GM18517 (cell line): ENCODE measurements around the gene PACC1.
"Not testable (repeated sequence)": the region's sequence is repeated elsewhere in the genome, so short reads cannot be mapped to it uniquely, and the experiment has no call there.

Experiments
- ATAC-seq: cut with Tn5 transposase; IDR thresholded peaks from one replicate; pipeline ENCODE4 v1.9.1; 2021; ENCODE audit warnings: mild to moderate bottlenecking, moderate library complexity; ENCODE audit not compliant: unreplicated experiment

The PACC1 gene

GRCh38 chr1:212397171-212397570, 17.5 kb downstream of the PACC1 start:
- ATAC-seq: no peak

GRCh38 chr1:212396638-212397037, 18.0 kb downstream of the PACC1 start:
- no peak for ATAC-seq

- not testable (repeated sequence) for ATAC-seq
Observed at GRCh38 chr1:212395678-212396437, 18.8 kb downstream of the PACC1 start.

GRCh38 chr1:212388985-212389716, 25.5 kb downstream of the PACC1 start:
- ATAC-seq: no peak

GRCh38 chr1:212386029-212386428, 28.7 kb downstream of the PACC1 start:
- ATAC-seq: no peak

GRCh38 chr1:212381397-212382035, 33.2 kb downstream of the PACC1 start:
- no peak for ATAC-seq

GRCh38 chr1:212379366-212379765, 35.3 kb downstream of the PACC1 start:
- ATAC-seq: no peak

- ATAC-seq: no peak
Observed at GRCh38 chr1:212377644-212378043, 37.0 kb downstream of the PACC1 start.

GRCh38 chr1:212375986-212376385, 38.7 kb downstream of the PACC1 start:
- ATAC-seq: no peak

GRCh38 chr1:212368073-212368484, 46.6 kb downstream of the PACC1 start:
- peak; percentile 79 for ATAC-seq

- ATAC-seq: no peak
Observed at GRCh38 chr1:212367474-212368072, 47.1 kb downstream of the PACC1 start.

- no peak for ATAC-seq
Observed at GRCh38 chr1:212366901-212367300, 47.8 kb downstream of the PACC1 start.

- no peak for ATAC-seq
Observed at GRCh38 chr1:212364985-212365384, 49.7 kb downstream of the PACC1 start.

- no peak for ATAC-seq
Observed at GRCh38 chr1:212359794-212360479, 54.7 kb downstream of the PACC1 start.

- no peak for ATAC-seq
Observed at GRCh38 chr1:212355230-212355969, 59.3 kb downstream of the PACC1 start.

GRCh38 chr1:212354464-212354863, 60.2 kb downstream of the PACC1 start:
- ATAC-seq: no peak

- no peak for ATAC-seq
Observed at GRCh38 chr1:212353181-212353580, 61.5 kb downstream of the PACC1 start.

GRCh38 chr1:212351588-212352362, 62.9 kb downstream of the PACC1 start:
- ATAC-seq: no peak

GRCh38 chr1:212346601-212347000, 68.1 kb downstream of the PACC1 start:
- ATAC-seq: no peak
